Breast epithelium (tissue), 3 donors: ENCODE data around the gene BAIAP3.

ENCODE experiments used
- CTCF ChIP-seq, 3 donors: fragments of 450-650 bp; IDR thresholded peaks; one replicate each; pipeline ENCODE4 v1.5.1; 2016 to 2017; ENCODE audit warnings: antibody characterized with exemption in 3 of 3, mild to moderate bottlenecking in 3 of 3, moderate library complexity in 3 of 3
- POLR2A ChIP-seq: fragments of 450-650 bp; IDR thresholded peaks from one replicate; pipeline ENCODE4 v1.6.1; 2016; ENCODE audit warnings: antibody characterized with exemption, mild to moderate bottlenecking, moderate library complexity
- POLR2AphosphoS5 ChIP-seq, 3 donors: sonication (generic); formaldehyde crosslinking; IDR thresholded peaks; one replicate each; pipeline ENCODE4 v1.6.1; 2017; ENCODE audit warnings: antibody characterized with exemption in 3 of 3

DNA sequence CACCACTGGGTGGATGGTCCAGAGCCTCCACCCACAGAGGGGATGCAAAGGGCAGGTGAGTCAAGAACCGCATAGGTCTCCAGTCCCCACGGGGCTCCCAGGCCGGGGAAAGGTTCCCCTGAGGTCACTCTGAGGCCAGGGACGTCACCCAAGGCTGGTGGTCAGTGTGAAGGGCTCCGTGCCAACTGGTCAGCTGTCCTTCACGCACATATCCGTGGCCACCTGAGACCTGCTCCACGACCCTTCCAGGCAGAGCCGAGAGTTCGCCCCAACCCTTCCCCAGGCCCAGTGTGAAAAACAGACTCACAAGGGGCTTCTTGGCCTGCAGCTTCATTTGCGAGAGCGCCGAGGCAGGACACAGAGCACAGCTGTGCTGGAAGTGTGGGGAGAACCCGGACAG lies 15.5 kb downstream of the BAIAP3 start:
- no peak for TF ChIP-seq CTCF (IDR thresholded peaks at IDR 0.05)
- no peak for TF ChIP-seq POLR2AphosphoS5 (IDR thresholded peaks at IDR 0.05)
- no peak for TF ChIP-seq POLR2A
